ENCODE measurements around the gene MAGEA10.
"Not testable (repeated sequence)": the region's sequence is repeated elsewhere in the genome, so short reads cannot be mapped to it uniquely, and the experiment has no call there.

The MAGEA10 gene

GRCh38 chrX:152138388-152138784 is at the start of gene MAGEA10:
Gene MAGEA10, minus strand, starts transcription at chrX:152138577. Its CDS starts 2,957 bp downstream, at chrX:152135620.
- no peak for DNase-seq (ENCODE audit: low spot score)

GRCh38 chrX:152177497-152178269 is 39.3 kb upstream of the MAGEA10 start:
- DNase-seq (ENCODE audit: low spot score), result no peak

GRCh38 chrX:152177052-152177451 is 38.7 kb upstream of the MAGEA10 start:
- DNase-seq (ENCODE audit: low spot score), result no peak

GRCh38 chrX:152175892-152176291 is 37.5 kb upstream of the MAGEA10 start:
- DNase-seq (ENCODE audit: low spot score), result not testable (repeated sequence)

- not testable (repeated sequence) for DNase-seq (ENCODE audit: low spot score)
These were observed 35.5 kb upstream of the MAGEA10 start for GRCh38 chrX:152173923-152174322.

GRCh38 chrX:152170621-152171020 is 32.2 kb upstream of the MAGEA10 start:
- DNase-seq (ENCODE audit: low spot score), result no peak

GRCh38 chrX:152165033-152165743 is 26.8 kb upstream of the MAGEA10 start:
- DNase-seq (ENCODE audit: low spot score), result no peak

- no peak for DNase-seq (ENCODE audit: low spot score)
These were observed 18.7 kb upstream of the MAGEA10 start for GRCh38 chrX:152157042-152157441.

- DNase-seq (ENCODE audit: low spot score), result no peak
These were observed 17.5 kb upstream of the MAGEA10 start for GRCh38 chrX:152155766-152156310.

- no peak for DNase-seq (ENCODE audit: low spot score)
These were observed 15.7 kb upstream of the MAGEA10 start for GRCh38 chrX:152154050-152154449.

GRCh38 chrX:152151256-152151655 is 12.9 kb upstream of the MAGEA10 start:
- no peak for DNase-seq (ENCODE audit: low spot score)

GRCh38 chrX:152149648-152150047 is 11.3 kb upstream of the MAGEA10 start:
- no peak for DNase-seq (ENCODE audit: low spot score)

- DNase-seq (ENCODE audit: low spot score), result no peak
These were observed 1.2 kb upstream of the MAGEA10 start for GRCh38 chrX:152139589-152139988.

GRCh38 chrX:152137771-152138387 is 498 bp downstream of the MAGEA10 start:
- DNase-seq (ENCODE audit: low spot score), result no peak

- DNase-seq (ENCODE audit: low spot score), result no peak
These were observed 2.1 kb downstream of the MAGEA10 start for GRCh38 chrX:152136312-152136711.

- DNase-seq (ENCODE audit: low spot score), result no peak
These were observed 6.9 kb downstream of the MAGEA10 start for GRCh38 chrX:152131525-152131924.

GRCh38 chrX:152129069-152129844 is 9.1 kb downstream of the MAGEA10 start:
- DNase-seq (ENCODE audit: low spot score), result not testable (repeated sequence)

GRCh38 chrX:152117305-152117704 is 21.1 kb downstream of the MAGEA10 start:
- no peak for DNase-seq (ENCODE audit: low spot score)

- DNase-seq (ENCODE audit: low spot score), result no peak
These were observed 29.9 kb downstream of the MAGEA10 start for GRCh38 chrX:152108527-152108926.

- no peak for DNase-seq (ENCODE audit: low spot score)
These were observed 34.5 kb downstream of the MAGEA10 start for GRCh38 chrX:152103866-152104265.

GRCh38 chrX:152086141-152086540 is 52.2 kb downstream of the MAGEA10 start:
- no peak for DNase-seq (ENCODE audit: low spot score)

Data from AG08396 (cell line).